HepG2 (cell line): ENCODE measurements around the gene KRT16. TPM values are rescaled to one million over a fixed set of nuclear protein-coding genes. Genes with fewer than 3 reads are reported as not detected.

Experiments
- ARHGAP35 ChIP-seq: sonication (generic); formaldehyde crosslinking; IDR thresholded peaks from 2 replicates; pipeline ENCODE4 v1.9.0; 2022; ENCODE audit warnings: mild to moderate bottlenecking, inconsistent platforms, moderate library complexity, missing genetic modification reagents, borderline replicate concordance
- CEBPG ChIP-seq: IDR thresholded peaks from 2 replicates; pipeline ENCODE4 v1.6.1; 2016
- FIP1L1 ChIP-seq: fragments of 200-400 bp; formaldehyde crosslinking; IDR thresholded peaks from 2 replicates; pipeline ENCODE4 v1.6.1; 2018; ENCODE audit warnings: low read depth, mild to moderate bottlenecking, low read length, moderate library complexity, borderline replicate concordance; ENCODE audit not compliant: insufficient read depth
- GTF2F1 ChIP-seq: fragments of 150-350 bp; IDR thresholded peaks from 2 replicates; pipeline ENCODE4 v1.6.1; 2014; ENCODE audit warnings: low read length
- KAT7 ChIP-seq: IDR thresholded peaks from 2 replicates; pipeline ENCODE4 v1.6.1; 2018; ENCODE audit warnings: borderline replicate concordance, missing compliant biosample characterization
- KLF13 ChIP-seq: sonication (generic); formaldehyde crosslinking; IDR thresholded peaks from 2 replicates; pipeline ENCODE4 v1.4.0; 2020; ENCODE audit warnings: mild to moderate bottlenecking, missing genetic modification reagents
- MED1 ChIP-seq: sonication (generic); formaldehyde crosslinking; IDR thresholded peaks from 2 replicates; pipeline ENCODE4 v1.4.0; 2020; ENCODE audit warnings: missing genetic modification reagents
- PHB2 ChIP-seq: fragments of 450-650 bp; IDR thresholded peaks from 2 replicates; pipeline ENCODE4 v1.6.1; 2018; ENCODE audit not compliant: partially characterized antibody
- REST ChIP-seq, 2 experiments: IDR thresholded peaks; 2 replicates each; pipeline ENCODE4 v1.6.1; 2011 to 2012; ENCODE audit warnings: low read length in 2 of 2, borderline replicate concordance in 1 of 2, low read depth in 1 of 2, mild to moderate bottlenecking in 1 of 2, moderate library complexity in 1 of 2
- SUZ12 ChIP-seq: fragments of 150-350 bp; IDR thresholded peaks from 2 replicates; pipeline ENCODE4 v1.6.1; 2014; ENCODE audit warnings: low read depth, low read length
- U2AF2 ChIP-seq: fragments of 200-400 bp; formaldehyde crosslinking; IDR thresholded peaks from 2 replicates; pipeline ENCODE4 v1.6.1; 2017; ENCODE audit warnings: low read depth, mild to moderate bottlenecking, low read length
- ZBTB7A ChIP-seq: sonication (generic); formaldehyde crosslinking; IDR thresholded peaks from 2 replicates; pipeline ENCODE4 v1.8.0; 2022; ENCODE audit warnings: mild to moderate bottlenecking, missing genetic modification reagents
- ZNF318 ChIP-seq: sonication (generic); formaldehyde crosslinking; IDR thresholded peaks from 2 replicates; pipeline ENCODE4 v1.4.0; 2020; ENCODE audit warnings: mild to moderate bottlenecking, missing genetic modification reagents
- ZNF354B ChIP-seq: sonication (generic); formaldehyde crosslinking; IDR thresholded peaks from 2 replicates; pipeline ENCODE4 v1.8.0; 2022; ENCODE audit warnings: mild to moderate bottlenecking, missing genetic modification reagents
- ZNF710 ChIP-seq: sonication (generic); formaldehyde crosslinking; IDR thresholded peaks from 2 replicates; pipeline ENCODE4 v1.5.0; 2020; ENCODE audit warnings: mild to moderate bottlenecking, missing genetic modification reagents, borderline replicate concordance
- polyA plus RNA-seq, 8 experiments: library from polyadenylated mRNA; depleted of rRNA in 3 of 8; stranded (reverse) in 7 of 8; unstranded in 1 of 8; fragments of >200 nt; fragmentation: Illumina TruSeq in 4 of 8; extraction: Trizol in 4 of 8; gene quantifications; 2 replicates each; pipeline versions ENCODE4 v1.2.1 to v1.2.3, GENCODE V29; 2011 to 2016; ENCODE audit warnings: low read depth in 4 of 8, missing spikeins in 1 of 8, mixed read lengths in 1 of 8; ENCODE audit not compliant: insufficient read depth in 1 of 8
- total RNA-seq, 5 experiments: library from RNA; depleted of rRNA; stranded (reverse); fragments of >200 nt; fragmentation: Illumina TruSeq; extraction: Trizol; gene quantifications; 2 replicates each; pipeline ENCODE4 v1.2.3, GENCODE V29; 2016; ENCODE audit warnings: low read depth in 1 of 5

KRT16 gene
- total and polyA plus RNA-seq, 2 of the 13 experiments (the other 11 are each of a cell fraction or from before 2014, with no cell fraction given), result not detected

GRCh38 chr17:41648411-41649195 lies 36.0 kb upstream of the KRT16 start (continued):
- TF ChIP-seq ZNF710 (CRISPR knock-in tag) (no peak), SUZ12 (no peak), GTF2F1 (no peak), KLF13 (CRISPR knock-in tag) (0 out of 2 replicates have a peak, but pooled peaks have one; percentile 82), CEBPG (CRISPR knock-in tag) (0 out of 2 replicates have a peak, but pooled peaks have one; percentile 11), FIP1L1 (no peak), ZNF318 (CRISPR knock-in tag) (no peak), REST (IDR thresholded peaks at IDR 0.05; ENCODE audit: borderline replicate concordance in 1 of 2, low read depth in 1 of 2, low read length in 2 of 2) (no peak), ZBTB7A (no peak; the same call in 1 of the 2 replicates), U2AF2 (no peak), ARHGAP35 (CRISPR knock-in tag) (peak; percentile 82), KAT7 (CRISPR knock-in tag) (no peak), MED1 (CRISPR knock-in tag) (peak; percentile 19; the same call in 1 of the 2 replicates), PHB2 (no peak), ZNF354B (CRISPR knock-in tag) (no peak)
